Calu3 (cell line): ENCODE results near the gene EXOC6B. TPM values are rescaled to one million over a fixed set of nuclear protein-coding genes. Genes with fewer than 3 reads are reported as not detected.
A peak's percentile ranks its signal among the peaks of the same experiment; 100 is the strongest.

ENCODE experiments used
- Bru-seq: library from RNA; stranded (reverse); fragments of 400-500 nt; gene quantifications from one replicate; lab custom pipeline; 2021; lab: Mats Ljungman, UMichigan
- BruChase-seq, 2 experiments: library from RNA; stranded (reverse); fragments of 400-500 nt; gene quantifications; one replicate each; lab custom pipeline; 2021; lab: Mats Ljungman, UMichigan
- BruUV-seq: library from RNA; stranded (reverse); fragments of 400-500 nt; replicated peaks from 2 replicates; lab custom pipeline; 2021; lab: Mats Ljungman, UMichigan
- CTCF ChIA-PET: fragments of 300-600 bp; sonication (Branson Sonifier 250); formaldehyde crosslinking; loops from one replicate; lab custom pipeline; 2022; ENCODE audit warnings: antibody characterized with exemption; lab: Charles Lee
- DNase-seq: peaks from one replicate; pipeline ENCODE4 v3.0.0; 2022
- H3K27ac Mint-ChIP-seq: one replicate; pipeline ENCODE4 v1.8.0; 2022; ENCODE audit warnings: mixed read lengths; ENCODE audit not compliant: unreplicated experiment
- H3K27me3 Mint-ChIP-seq: one replicate; pipeline ENCODE4 v1.8.0; 2022; ENCODE audit warnings: mixed read lengths; ENCODE audit not compliant: unreplicated experiment
- H3K36me3 Mint-ChIP-seq: one replicate; pipeline ENCODE4 v1.8.0; 2022; ENCODE audit warnings: mild to moderate bottlenecking, moderate library complexity, mixed read lengths; ENCODE audit not compliant: insufficient read depth, unreplicated experiment
- H3K4me1 Mint-ChIP-seq: one replicate; pipeline ENCODE4 v1.8.0; 2022; ENCODE audit warnings: mild to moderate bottlenecking, low read depth, mixed read lengths; ENCODE audit not compliant: unreplicated experiment
- H3K4me3 Mint-ChIP-seq: one replicate; pipeline ENCODE4 v1.8.0; 2022; ENCODE audit warnings: mild to moderate bottlenecking, low read depth, moderate library complexity, mixed read lengths; ENCODE audit not compliant: unreplicated experiment
- H3K9me3 Mint-ChIP-seq: one replicate; pipeline ENCODE4 v1.8.0; 2022; ENCODE audit warnings: low read depth, mixed read lengths; ENCODE audit not compliant: unreplicated experiment
- intact Hi-C: fragments of 100-400 bp; cut with micrococcal nuclease; formaldehyde crosslinking; loops from one replicate; pipeline ENCODE4 v1.10.0; 2022; ENCODE audit not compliant: unreplicated experiment
- long read RNA-seq: library from polyadenylated mRNA; stranded (forward); transcript quantifications from one replicate; pipeline ENCODE4 v2.0.0, GENCODE V29; 2022
- total RNA-seq: library from RNA; stranded (reverse); gene quantifications from 2 replicates; pipeline ENCODE4 v1.2.3, GENCODE V29; 2022
- TF ChIP-seq, protein P1 (sequence below): fragments of 200-600 bp; IDR thresholded peaks from one replicate; pipeline ENCODE4 v1.8.0; 2022; ENCODE audit warnings: antibody characterized with exemption; ENCODE audit not compliant: unreplicated experiment

Gene EXOC6B
- total RNA-seq, result 26.4 and 26.6 TPM in 2 replicates
- percentile 75 among the genes with signal in this experiment for Bru-seq, nascent RNA
- BruChase-seq, experiment 1, labeled RNA remaining after a 6-hour chase, result percentile 59 among the genes with signal in this experiment
- BruChase-seq, experiment 2, labeled RNA remaining after a 2-hour chase, result percentile 59 among the genes with signal in this experiment
- long read RNA-seq, partial matches to known transcripts, result 1 of 6 reads
- long read RNA-seq, other reads (novel, unspliced or antisense), result 5 of 6 reads

- peak; percentile 96 for DNase-seq
- Mint-ChIP-seq H3K4me3 (peak within 1 kb of the TSS; percentile 84), H3K9me3 (no peaks in the 10 kb centered on the region), H3K27me3 (no peaks in the 10 kb centered on the region), H3K4me1 (peaks cover 44% of the 10 kb centered on the region), H3K27ac (peak within 1 kb of the TSS; percentile 62), H3K36me3 (peaks cover 19% of the 10 kb centered on the region)
- CTCF ChIA-PET, result no interaction called here
- intact Hi-C loops, result no loop called here
- BruUV-seq, result no TSS peak
- TF ChIP-seq, protein P1, sequence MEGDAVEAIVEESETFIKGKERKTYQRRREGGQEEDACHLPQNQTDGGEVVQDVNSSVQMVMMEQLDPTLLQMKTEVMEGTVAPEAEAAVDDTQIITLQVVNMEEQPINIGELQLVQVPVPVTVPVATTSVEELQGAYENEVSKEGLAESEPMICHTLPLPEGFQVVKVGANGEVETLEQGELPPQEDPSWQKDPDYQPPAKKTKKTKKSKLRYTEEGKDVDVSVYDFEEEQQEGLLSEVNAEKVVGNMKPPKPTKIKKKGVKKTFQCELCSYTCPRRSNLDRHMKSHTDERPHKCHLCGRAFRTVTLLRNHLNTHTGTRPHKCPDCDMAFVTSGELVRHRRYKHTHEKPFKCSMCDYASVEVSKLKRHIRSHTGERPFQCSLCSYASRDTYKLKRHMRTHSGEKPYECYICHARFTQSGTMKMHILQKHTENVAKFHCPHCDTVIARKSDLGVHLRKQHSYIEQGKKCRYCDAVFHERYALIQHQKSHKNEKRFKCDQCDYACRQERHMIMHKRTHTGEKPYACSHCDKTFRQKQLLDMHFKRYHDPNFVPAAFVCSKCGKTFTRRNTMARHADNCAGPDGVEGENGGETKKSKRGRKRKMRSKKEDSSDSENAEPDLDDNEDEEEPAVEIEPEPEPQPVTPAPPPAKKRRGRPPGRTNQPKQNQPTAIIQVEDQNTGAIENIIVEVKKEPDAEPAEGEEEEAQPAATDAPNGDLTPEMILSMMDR, result no peak
These were observed at the start of gene EXOC6B for GRCh38 chr2:72825257-72826155. Gene EXOC6B (minus strand): TSS chr2:72826033.

GRCh38 chr2:72871880-72872279 is 46.0 kb upstream of the EXOC6B start:
- intact Hi-C loops, result no loop called here
- Mint-ChIP-seq H3K27me3 (peaks cover 43% of the 10 kb centered on the region), H3K4me1 (no peaks in the 10 kb centered on the region), H3K4me3 (no peak overlapping the region), H3K9me3 (peaks cover 2% of the 10 kb centered on the region), H3K36me3 (no peaks in the 10 kb centered on the region), H3K27ac (no peak overlapping the region)
- CTCF ChIA-PET, result no interaction called here
- DNase-seq, result no peak
- no TSS peak for BruUV-seq
- TF ChIP-seq, protein P1, result no peak

DNA sequence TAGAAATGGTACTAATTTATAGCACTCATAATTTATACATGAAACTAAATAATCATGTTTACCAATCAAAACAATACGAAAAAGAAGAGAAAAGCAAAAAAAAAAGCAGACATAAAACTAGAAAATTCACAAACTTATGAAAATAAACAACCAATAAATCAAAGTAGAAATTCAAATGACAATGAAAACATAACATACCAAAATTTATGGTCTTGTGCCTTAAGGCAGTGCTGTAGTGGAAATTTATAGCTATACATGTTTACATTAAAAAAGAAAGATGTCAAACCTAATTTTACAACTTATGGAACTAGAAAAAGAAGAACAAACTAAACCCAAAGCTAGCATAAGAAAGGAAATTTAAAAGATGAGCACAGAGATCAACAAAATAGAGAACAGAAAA is 45.2 kb upstream of the EXOC6B start:
- TF ChIP-seq, protein P1, result no peak
- Mint-ChIP-seq H3K27ac (no peak overlapping the region), H3K27me3 (peaks cover 36% of the 10 kb centered on the region), H3K36me3 (no peaks in the 10 kb centered on the region), H3K4me3 (no peak overlapping the region), H3K9me3 (peaks cover 2% of the 10 kb centered on the region), H3K4me1 (no peaks in the 10 kb centered on the region)
- no peak for DNase-seq
- CTCF ChIA-PET, result interaction anchor here (0.7 kb wide), 1 partner anchor 36 kb away, joined by 3 read pairs; no protein-coding TSS in a partner anchor
- no TSS peak for BruUV-seq
- intact Hi-C loops, result no loop called here

GRCh38 chr2:72864500-72864899 is 38.7 kb upstream of the EXOC6B start:
- H3K36me3 Mint-ChIP-seq, result no peaks in the 10 kb centered on the region
- no peak overlapping the region for H3K27ac Mint-ChIP-seq
- DNase-seq, result no peak
- intact Hi-C loops, result no loop called here
- BruUV-seq, result no TSS peak
- TF ChIP-seq, protein P1, result no peak
- H3K9me3 Mint-ChIP-seq, result no peaks in the 10 kb centered on the region
- H3K27me3 Mint-ChIP-seq, result no peaks in the 10 kb centered on the region
- CTCF ChIA-PET, result interaction anchor here (0.7 to 1.1 kb wide), 2 partner anchors 23 to 26 kb away, joined by 3 read pairs; partner anchors contain the start of gene SPR
- H3K4me1 Mint-ChIP-seq, result peaks cover 14% of the 10 kb centered on the region
- H3K4me3 Mint-ChIP-seq, result no peak overlapping the region
